Femur (tissue), 1 donor: Measurements from ENCODE around the gene ZBTB7A.
A peak's percentile ranks its signal among the peaks of the same experiment; 100 is the strongest.

ENCODE experiments used
- DNase-seq: peaks from one replicate; pipeline ENCODE4 v3.0.0-alpha.2; 2017

The ZBTB7A gene

GRCh38 chr19:4034048-4035017 is 32.4 kb downstream of the ZBTB7A start:
- no peak for DNase-seq

- DNase-seq, result no peak
Measured at GRCh38 chr19:4033028-4033956, 33.4 kb downstream of the ZBTB7A start.

GRCh38 chr19:4032436-4032835 is 34.3 kb downstream of the ZBTB7A start:
- DNase-seq, result no peak

- DNase-seq, result no peak
Measured at GRCh38 chr19:4031420-4031819, 35.3 kb downstream of the ZBTB7A start.

GRCh38 chr19:4030981-4031380 is 35.7 kb downstream of the ZBTB7A start:
- DNase-seq, result no peak

- no peak for DNase-seq
Measured at GRCh38 chr19:4030552-4030951, 36.1 kb downstream of the ZBTB7A start.

DNA sequence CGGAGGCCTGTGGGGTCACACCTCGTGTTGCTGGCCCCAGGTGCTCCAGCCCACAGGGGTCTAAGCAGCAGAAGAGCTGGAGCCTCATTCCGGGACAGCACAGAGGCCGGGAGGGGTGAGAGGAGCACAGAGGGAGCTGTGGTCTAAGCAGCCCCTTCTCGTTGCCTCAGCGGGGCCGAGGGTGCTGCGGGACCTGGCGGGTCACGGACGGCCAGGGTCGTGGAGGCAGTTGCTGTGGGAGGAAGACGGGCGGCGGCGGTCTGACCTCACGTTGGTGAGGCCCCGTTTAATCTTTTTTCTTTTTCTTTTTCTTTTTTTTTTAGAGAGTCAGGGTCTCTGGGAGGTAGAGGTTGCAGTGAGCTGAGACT is 37.5 kb downstream of the ZBTB7A start:
- no peak for DNase-seq

- DNase-seq, result no peak
Measured at GRCh38 chr19:4028334-4029246, 38.1 kb downstream of the ZBTB7A start.

GRCh38 chr19:4027146-4027545 is 39.6 kb downstream of the ZBTB7A start:
- no peak for DNase-seq

DNA sequence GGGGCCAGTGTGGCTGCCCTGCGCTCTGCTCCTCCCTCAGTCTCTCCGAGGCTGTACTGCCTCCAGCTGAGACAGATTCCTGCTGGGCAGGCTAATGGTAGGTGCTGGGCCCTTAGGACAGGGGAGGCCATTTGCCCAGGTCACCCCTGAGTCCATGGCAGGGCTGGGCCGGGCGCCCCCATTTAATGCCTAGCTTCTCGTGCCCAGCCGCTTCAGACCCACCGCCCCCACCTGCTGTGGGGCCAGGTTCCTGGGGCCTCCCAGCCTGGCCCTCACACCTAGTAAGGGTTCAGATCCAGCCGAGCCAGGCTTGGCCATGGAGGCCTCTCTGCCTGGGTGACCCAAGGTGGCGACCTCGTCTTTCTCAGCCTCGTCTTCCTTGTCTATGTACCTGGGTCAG is 41.4 kb downstream of the ZBTB7A start:
- no peak for DNase-seq

GRCh38 chr19:4023600-4024398 is 42.9 kb downstream of the ZBTB7A start:
- peak; percentile 30 for DNase-seq

- DNase-seq, result peak; percentile 11
Measured at GRCh38 chr19:4019578-4019977, 47.1 kb downstream of the ZBTB7A start.

DNA sequence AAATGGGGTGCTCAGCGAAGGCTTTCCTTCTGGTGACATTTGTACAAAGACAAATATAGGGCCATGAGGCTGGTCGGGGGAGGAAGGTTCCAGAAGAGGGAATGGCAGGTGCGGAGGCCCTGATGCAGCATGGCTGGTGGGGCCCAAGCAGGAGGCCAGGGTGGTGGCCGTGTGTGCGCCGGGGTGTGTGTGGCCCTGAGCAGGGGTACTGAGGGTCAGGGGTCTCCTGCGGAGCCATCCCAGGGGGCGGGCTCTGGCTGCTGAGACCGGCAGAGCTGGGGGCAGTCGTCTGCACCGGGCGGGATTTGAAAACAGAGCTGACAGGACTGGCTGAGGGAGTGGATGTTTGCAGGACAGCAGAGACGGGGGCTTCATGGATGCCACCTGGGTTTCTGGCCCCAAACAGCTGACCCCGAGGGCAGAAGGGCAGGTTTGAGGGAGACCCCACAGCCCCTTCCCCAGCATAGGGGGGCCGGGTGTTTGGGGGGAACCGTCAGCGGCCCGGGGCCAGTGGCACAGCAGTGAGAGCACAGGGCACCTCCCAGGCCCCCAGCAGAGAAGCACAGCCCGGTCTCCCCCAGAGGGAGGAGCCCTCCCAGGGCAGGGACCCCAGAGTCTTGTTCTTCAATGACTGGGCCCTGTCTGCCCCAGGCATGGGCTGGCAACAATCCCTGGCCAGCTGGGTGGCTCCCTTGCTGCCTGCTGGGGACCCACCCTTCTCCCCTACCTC is 47.8 kb downstream of the ZBTB7A start:
- no peak for DNase-seq

DNA sequence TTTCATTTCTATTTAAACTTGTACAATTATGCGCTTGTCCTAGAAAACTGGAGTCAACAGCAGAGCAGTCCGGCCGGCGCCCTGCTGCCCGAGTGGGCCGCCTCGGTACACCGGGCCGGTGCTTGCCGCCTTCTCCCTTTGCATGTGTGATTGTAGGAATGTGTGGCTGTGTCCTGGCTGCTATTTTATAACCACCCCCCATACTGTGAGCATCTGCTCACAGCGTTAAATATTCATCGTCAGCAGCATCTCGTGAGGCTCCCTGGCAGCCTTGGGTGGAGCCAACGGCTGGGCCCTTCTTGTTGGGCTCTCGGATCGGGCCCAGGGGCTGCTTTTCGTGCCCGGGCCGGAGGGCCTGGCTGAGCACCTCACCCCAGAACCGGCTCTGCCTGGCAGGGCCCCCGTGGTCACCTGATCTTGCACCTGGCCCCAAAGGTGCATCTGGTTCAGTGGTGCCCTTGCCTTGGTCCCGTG is 48.5 kb downstream of the ZBTB7A start:
- peak; percentile 15 for DNase-seq

GRCh38 chr19:4016903-4017638 is 49.6 kb downstream of the ZBTB7A start:
- DNase-seq, result peak; percentile 13

GRCh38 chr19:4016486-4016885 is 50.2 kb downstream of the ZBTB7A start:
- peak; percentile 22 for DNase-seq

DNA sequence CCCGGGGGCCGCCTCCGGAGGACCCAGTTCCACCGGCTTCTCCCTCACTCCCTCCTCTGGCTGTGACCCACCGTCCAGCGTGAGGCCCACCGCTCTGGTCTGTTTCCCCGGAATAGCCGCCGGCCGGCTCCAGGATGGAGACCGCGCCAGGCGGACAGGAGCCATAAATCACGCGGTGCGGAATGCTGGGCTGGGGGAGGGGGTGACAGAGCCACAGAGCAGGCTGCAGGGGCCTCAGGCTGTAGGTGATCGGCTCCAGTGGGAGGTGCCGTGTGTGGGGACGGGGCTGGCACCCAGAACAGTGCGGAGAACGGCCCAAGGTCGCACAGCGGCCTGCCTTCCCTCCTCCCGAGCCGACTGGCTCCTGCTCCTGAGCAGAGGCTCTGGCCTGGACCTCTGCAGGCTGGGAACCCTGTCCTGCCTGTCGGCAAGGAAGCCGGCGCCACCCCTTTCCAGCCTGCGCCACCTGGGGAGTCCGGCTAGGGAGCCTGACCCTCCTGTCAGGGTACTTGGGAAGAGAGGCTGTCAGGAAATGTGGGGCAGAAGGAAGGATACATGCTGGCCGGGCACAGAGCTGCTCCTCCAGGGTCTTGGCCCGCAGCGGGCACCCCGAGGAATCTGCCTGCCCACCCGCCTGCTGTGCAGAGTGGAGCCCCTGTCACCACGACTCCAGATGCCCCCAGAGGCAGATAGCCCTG is 50.8 kb downstream of the ZBTB7A start:
- peak; percentile 56 for DNase-seq

DNA sequence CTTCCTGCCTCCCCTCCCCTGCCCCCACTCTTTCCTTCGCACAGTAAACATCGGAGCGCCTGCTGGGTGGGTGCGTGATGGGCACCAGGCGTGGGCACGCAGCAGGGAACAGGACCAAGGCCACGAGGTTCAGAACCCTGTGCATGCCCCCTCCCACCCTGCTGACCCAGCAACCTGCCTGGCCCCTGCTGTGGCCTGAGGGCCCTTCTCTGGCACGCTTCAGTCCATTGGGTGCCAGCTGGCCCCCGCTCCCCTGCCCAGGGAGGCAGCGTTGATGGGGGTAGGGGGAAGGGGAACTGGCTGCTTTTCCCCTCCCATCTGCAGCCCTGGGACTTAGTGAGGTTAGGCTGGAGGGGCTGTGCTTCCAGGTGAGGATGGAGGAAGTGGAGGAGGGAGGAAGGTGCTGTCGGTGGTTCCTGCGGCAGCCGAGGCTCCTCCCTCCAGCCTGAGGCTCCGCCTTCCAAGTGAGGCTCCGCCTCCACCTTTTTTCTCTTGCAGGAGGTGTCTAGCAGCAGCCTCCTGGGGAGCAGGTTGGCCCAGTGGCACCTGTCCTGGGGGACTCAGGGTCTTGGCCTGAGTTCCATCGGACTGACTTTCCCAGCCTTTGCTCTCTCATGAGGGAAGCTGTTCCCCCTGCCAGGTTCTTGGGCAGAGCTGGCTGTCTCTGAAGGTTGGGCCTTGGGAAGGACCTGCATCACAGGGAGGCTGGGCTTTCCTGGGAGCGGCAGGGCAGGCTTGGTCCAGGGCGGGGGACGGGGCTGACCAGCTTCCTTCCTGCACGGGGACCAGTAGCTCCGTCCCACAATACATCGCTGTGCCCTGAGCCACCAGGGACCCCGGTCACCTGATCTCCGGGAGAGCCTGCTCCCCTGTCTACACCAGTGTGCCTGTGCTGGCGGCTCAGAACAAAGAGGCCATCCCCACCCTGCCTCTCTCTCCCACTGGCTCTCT is 51.9 kb downstream of the ZBTB7A start:
- peak; percentile 24 for DNase-seq
